ENCODE results near the gene STRA8. TPM values are rescaled to one million over a fixed set of nuclear protein-coding genes. Genes with fewer than 3 reads are reported as not detected.

Gene STRA8
- total RNA-seq, 1 donor from 2014 or later: not detected

GRCh38 chr7:135253851-135254771, 20.5 kb downstream of the STRA8 start:
- no peak overlapping the region for H3K4me3 ChIP-seq (ENCODE audit: low read depth, low read length)
- no peak for TF ChIP-seq CTCF (conservative IDR thresholded peaks at IDR 0.05; ENCODE audit: low read depth, low read length)
- DNase-seq (ENCODE audit: low read depth): peak; percentile 43

- DNase-seq (ENCODE audit: low read depth): no peak
- no peak overlapping the region for H3K4me3 ChIP-seq (ENCODE audit: low read depth, low read length)
- no peak for TF ChIP-seq CTCF (conservative IDR thresholded peaks at IDR 0.05; ENCODE audit: low read depth, low read length)
These were observed 24.2 kb downstream of the STRA8 start for GRCh38 chr7:135257790-135258189.

- H3K4me3 ChIP-seq (ENCODE audit: low read depth, low read length): no peak overlapping the region
- no peak for TF ChIP-seq CTCF (conservative IDR thresholded peaks at IDR 0.05; ENCODE audit: low read depth, low read length)
- DNase-seq (ENCODE audit: low read depth): no peak
These were observed 24.9 kb downstream of the STRA8 start for GRCh38 chr7:135258585-135258984.

DNA sequence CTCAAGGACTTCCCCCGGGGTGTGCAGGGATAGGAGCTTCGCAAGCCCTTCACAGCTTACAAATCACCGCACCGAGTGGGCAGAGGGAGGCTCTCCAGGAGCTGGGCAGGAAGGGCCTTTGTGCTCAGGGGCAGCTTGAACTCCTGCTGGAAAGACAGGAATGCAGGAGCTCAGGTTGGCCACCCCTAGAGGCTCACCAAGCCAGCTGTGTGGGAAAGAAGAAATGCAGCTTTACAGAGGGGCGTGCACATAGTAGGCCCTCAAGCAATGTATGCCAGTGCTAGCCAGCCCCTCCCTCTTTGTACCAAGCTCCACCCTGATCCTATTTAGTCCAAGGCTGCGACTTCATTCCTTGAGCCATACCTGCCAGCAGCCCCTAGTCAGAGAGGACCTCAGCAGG, 26.1 kb downstream of the STRA8 start:
- DNase-seq (ENCODE audit: low read depth): no peak
- no peak for TF ChIP-seq CTCF (conservative IDR thresholded peaks at IDR 0.05; ENCODE audit: low read depth, low read length)
- H3K4me3 ChIP-seq (ENCODE audit: low read depth, low read length): no peak overlapping the region

GRCh38 chr7:135260470-135260869, 26.8 kb downstream of the STRA8 start:
- H3K4me3 ChIP-seq (ENCODE audit: low read depth, low read length): no peak overlapping the region
- DNase-seq (ENCODE audit: low read depth): no peak
- no peak for TF ChIP-seq CTCF (conservative IDR thresholded peaks at IDR 0.05; ENCODE audit: low read depth, low read length)

GRCh38 chr7:135260930-135261721, 27.5 kb downstream of the STRA8 start:
- no peak for DNase-seq (ENCODE audit: low read depth)
- no peak for TF ChIP-seq CTCF (conservative IDR thresholded peaks at IDR 0.05; ENCODE audit: low read depth, low read length)
- no peak overlapping the region for H3K4me3 ChIP-seq (ENCODE audit: low read depth, low read length)
